Measurements from ENCODE around the gene CD63. TPM values are rescaled to one million over a fixed set of nuclear protein-coding genes. Genes with fewer than 3 reads are reported as not detected.

CD63 gene
- total and polyA plus RNA-seq, 9 of the 15 experiments (the other 6 are each of a cell fraction or from before 2014, with no cell fraction given) = 313 to 735 (median 433) TPM

- TF ChIP-seq, protein P1, sequence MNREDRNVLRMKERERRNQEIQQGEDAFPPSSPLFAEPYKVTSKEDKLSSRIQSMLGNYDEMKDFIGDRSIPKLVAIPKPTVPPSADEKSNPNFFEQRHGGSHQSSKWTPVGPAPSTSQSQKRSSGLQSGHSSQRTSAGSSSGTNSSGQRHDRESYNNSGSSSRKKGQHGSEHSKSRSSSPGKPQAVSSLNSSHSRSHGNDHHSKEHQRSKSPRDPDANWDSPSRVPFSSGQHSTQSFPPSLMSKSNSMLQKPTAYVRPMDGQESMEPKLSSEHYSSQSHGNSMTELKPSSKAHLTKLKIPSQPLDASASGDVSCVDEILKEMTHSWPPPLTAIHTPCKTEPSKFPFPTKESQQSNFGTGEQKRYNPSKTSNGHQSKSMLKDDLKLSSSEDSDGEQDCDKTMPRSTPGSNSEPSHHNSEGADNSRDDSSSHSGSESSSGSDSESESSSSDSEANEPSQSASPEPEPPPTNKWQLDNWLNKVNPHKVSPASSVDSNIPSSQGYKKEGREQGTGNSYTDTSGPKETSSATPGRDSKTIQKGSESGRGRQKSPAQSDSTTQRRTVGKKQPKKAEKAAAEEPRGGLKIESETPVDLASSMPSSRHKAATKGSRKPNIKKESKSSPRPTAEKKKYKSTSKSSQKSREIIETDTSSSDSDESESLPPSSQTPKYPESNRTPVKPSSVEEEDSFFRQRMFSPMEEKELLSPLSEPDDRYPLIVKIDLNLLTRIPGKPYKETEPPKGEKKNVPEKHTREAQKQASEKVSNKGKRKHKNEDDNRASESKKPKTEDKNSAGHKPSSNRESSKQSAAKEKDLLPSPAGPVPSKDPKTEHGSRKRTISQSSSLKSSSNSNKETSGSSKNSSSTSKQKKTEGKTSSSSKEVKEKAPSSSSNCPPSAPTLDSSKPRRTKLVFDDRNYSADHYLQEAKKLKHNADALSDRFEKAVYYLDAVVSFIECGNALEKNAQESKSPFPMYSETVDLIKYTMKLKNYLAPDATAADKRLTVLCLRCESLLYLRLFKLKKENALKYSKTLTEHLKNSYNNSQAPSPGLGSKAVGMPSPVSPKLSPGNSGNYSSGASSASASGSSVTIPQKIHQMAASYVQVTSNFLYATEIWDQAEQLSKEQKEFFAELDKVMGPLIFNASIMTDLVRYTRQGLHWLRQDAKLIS (CRISPR knock-in tag; IDR thresholded peaks at IDR 0.05) = no peak
- TF ChIP-seq BRD4 (IDR thresholded peaks at IDR 0.05) = no peak
- TF ChIP-seq CC2D1A (IDR thresholded peaks at IDR 0.05) = no peak
- TF ChIP-seq IRF1 (CRISPR knock-in tag; IDR thresholded peaks at IDR 0.05; ENCODE audit: borderline replicate concordance) = no peak
- TF ChIP-seq, protein P2, sequence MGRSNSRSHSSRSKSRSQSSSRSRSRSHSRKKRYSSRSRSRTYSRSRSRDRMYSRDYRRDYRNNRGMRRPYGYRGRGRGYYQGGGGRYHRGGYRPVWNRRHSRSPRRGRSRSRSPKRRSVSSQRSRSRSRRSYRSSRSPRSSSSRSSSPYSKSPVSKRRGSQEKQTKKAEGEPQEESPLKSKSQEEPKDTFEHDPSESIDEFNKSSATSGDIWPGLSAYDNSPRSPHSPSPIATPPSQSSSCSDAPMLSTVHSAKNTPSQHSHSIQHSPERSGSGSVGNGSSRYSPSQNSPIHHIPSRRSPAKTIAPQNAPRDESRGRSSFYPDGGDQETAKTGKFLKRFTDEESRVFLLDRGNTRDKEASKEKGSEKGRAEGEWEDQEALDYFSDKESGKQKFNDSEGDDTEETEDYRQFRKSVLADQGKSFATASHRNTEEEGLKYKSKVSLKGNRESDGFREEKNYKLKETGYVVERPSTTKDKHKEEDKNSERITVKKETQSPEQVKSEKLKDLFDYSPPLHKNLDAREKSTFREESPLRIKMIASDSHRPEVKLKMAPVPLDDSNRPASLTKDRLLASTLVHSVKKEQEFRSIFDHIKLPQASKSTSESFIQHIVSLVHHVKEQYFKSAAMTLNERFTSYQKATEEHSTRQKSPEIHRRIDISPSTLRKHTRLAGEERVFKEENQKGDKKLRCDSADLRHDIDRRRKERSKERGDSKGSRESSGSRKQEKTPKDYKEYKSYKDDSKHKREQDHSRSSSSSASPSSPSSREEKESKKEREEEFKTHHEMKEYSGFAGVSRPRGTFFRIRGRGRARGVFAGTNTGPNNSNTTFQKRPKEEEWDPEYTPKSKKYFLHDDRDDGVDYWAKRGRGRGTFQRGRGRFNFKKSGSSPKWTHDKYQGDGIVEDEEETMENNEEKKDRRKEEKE (IDR thresholded peaks at IDR 0.05; ENCODE audit: borderline replicate concordance in 1 of 2, control insufficient read depth in 1 of 2, low read depth in 2 of 2, low read length in 1 of 2) = no peak
- TF ChIP-seq JUND (IDR thresholded peaks at IDR 0.05; ENCODE audit: borderline replicate concordance, low read depth, low read length) = 0 out of 2 replicates have a peak, but pooled peaks have one; percentile 19
- TF ChIP-seq JUND (tag; IDR thresholded peaks at IDR 0.05; ENCODE audit: borderline replicate concordance, low read depth, low read length) = no peak
- TF ChIP-seq TAF1 (IDR thresholded peaks at IDR 0.05; ENCODE audit: control insufficient read depth, extremely low read depth, insufficient read depth, low read length, severe bottlenecking) = no peak
- TF ChIP-seq POLR2B (IDR thresholded peaks at IDR 0.05; ENCODE audit: low read depth, partially characterized antibody) = no peak
- TF ChIP-seq, protein P3, sequence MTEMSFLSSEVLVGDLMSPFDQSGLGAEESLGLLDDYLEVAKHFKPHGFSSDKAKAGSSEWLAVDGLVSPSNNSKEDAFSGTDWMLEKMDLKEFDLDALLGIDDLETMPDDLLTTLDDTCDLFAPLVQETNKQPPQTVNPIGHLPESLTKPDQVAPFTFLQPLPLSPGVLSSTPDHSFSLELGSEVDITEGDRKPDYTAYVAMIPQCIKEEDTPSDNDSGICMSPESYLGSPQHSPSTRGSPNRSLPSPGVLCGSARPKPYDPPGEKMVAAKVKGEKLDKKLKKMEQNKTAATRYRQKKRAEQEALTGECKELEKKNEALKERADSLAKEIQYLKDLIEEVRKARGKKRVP (CRISPR knock-in tag; IDR thresholded peaks at IDR 0.05) = no peak
- TF ChIP-seq ILF3 (IDR thresholded peaks at IDR 0.05; ENCODE audit: borderline replicate concordance) = no peak
- no peak for TF ChIP-seq ZNF184 (CRISPR knock-in tag; IDR thresholded peaks at IDR 0.05)
- no peak for TF ChIP-seq PHTF2 (CRISPR knock-in tag; IDR thresholded peaks at IDR 0.05)
- no peak for TF ChIP-seq ZNF232 (CRISPR knock-in tag; IDR thresholded peaks at IDR 0.05)
- TF ChIP-seq ZNF146 (CRISPR knock-in tag; IDR thresholded peaks at IDR 0.05; ENCODE audit: unreplicated experiment) = no peak
These were observed 21.6 kb downstream of the CD63 start (continued) for GRCh38 chr12:55707219-55707671.

All from K562 (cell line).